ENCODE data around the gene SPRN.

SPRN gene

DNA sequence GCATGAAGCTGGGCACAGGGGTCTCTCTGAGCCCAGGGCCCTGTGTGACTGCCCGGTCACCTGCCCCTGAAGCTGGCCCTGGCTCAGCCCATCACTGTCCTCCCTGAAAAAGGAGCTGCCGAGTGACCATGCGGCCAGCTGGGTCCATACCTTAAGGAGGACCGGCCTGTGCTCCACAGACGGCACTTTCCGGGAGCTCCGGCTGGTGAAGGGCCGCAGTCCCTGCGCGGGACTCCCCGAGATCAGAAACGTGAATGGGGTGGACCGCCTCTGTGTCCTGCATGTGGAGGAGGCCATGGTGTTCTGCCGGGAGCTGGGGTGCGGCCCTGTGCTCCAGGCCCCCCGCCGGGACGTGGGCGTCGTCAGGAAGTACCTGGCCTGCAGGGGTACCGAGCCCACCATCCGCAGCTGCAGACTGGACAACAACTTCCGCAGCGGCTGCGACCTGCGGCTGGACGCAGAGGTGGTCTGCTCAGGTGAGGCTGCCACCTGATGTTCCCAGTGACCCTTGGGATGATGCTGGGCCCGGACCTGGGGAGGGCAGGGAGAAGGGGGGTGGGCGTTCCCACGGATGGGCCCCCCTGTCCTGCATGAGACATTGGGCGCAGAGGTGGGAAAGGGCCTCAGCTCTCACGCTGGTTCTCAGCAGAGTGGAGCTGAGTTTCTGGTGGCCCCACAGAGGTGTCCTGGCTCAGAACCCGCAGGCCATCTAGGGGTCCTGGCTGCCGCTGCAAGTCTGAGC is 32.8 kb upstream of the SPRN start:
- FAIRE-seq (no peak), DNase-seq (ENCODE audit: insufficient read length, low spot score) (no peak)

DNA sequence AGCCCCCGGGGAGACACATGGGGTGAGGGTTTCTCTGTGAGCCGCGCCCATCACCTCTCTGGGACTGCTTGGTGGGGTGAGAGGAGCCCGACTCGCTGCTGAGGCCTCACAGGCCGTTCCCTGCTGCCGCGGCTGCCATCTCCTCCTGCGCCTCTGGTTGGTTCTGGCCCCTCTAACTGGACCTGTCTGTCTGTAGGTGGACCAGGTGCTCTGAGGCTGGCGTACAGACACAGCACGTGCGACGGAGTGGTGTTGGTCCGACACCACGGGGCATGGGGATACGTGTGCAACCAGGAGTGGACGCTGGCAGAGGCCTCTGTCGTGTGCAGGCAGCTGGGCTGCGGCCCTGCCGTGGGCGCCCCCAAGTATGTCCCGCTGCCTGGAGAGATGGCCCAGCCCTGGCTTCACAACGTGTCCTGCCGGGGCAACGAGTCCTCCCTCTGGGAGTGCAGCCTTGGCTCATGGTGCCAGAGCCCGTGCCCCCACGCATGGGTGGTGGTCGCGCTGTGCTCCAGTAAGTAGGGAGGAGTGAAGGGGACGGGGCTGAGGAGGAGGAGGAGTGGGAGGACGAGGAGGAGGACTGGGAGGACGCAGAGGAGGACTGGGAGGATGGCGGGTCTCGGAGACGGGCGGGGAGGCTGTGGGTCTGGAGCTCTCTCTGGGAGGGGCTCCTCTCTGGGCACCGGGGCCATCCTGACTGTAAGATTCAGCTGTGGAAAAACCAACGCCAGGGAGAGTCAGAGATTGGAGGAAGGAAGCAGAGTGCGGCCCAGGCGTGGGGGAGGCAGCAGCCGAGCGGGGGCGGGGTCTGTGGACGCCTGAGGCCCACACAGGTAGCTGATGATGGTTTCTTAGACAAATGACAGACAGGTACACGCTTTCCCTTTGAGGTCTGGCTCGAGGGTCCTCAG is 31.9 kb upstream of the SPRN start:
- FAIRE-seq (no peak), DNase-seq (ENCODE audit: insufficient read length, low spot score) (no peak)

DNA sequence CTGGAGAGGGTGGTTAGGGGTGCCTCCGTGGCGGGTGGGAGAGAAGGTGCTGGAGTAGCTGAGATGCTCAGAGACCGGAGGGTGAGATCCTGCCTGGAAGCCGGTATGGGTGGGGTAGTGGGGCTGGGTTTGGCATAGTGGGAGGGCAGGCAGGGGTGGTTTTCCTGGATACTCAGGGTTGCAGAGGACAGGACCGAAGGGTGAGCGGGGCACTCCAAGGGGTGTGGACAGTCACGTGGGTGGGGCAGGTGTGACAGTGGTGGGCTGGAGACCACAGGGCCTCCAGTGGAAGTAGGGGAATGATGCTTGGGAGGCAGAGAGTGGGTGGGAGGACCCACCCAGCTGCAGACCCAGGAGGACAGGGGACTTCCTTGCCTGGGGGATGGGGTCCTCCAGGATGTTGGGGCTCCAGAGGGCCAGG is 31.2 kb upstream of the SPRN start:
- DNase-seq (ENCODE audit: insufficient read length, low spot score) (no peak), FAIRE-seq (no peak)

DNA sequence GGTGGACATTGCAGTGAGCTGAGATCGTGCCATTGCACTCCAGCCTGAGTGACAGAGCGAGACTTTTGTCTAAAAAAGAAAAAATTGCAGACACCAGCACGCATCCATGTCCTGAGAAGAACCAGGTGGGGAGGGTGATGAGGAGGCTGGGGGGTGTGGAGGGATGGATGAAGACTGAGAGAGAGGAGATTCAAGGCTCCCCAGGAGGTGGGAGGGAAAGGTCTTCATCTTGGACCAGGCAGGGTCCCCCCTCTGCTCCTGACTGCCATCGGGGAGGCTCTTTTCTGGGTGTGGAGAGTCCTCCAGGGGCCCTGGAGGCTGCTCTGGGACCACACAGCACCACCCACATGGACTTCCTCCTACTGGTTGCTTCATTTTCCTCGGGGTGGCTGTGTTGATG is 30.8 kb upstream of the SPRN start:
- FAIRE-seq (no peak), DNase-seq (ENCODE audit: insufficient read length, low spot score) (no peak)

DNA sequence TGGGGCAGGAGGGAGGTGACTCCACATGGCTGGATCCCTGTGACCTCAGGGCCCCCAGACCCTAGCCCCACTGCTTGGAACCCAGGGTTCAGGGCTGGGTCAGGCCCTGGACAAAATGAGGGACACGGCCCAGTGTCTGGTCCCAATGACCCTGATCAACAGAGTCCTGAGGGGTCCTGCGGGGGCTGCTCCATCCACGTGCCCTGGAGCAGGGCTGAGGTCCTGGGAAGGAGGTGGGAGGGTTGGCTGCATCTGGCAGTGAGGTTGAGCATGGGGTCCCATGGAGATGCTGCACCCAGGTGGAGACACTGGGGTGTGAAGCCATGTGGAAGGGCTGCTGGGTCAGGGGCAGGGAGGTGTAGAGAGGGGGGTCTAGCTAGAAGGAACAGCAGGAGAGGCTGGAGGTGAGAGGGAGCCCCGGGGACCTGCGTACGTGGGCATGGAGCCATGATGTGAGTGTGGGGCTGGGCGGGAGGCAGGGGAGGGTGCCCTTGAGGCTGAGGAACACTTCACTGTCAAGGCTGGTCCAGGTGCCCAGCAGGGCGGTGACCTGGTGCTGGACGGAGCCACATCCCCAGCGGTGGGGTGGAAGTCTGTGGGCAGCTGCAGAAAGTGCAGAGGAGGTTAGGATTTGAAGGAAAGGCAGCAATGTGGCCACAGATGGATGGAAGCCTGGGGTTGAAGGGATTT is 29.9 kb upstream of the SPRN start:
- DNase-seq (ENCODE audit: insufficient read length, low spot score) (no peak), FAIRE-seq (no peak)

DNA sequence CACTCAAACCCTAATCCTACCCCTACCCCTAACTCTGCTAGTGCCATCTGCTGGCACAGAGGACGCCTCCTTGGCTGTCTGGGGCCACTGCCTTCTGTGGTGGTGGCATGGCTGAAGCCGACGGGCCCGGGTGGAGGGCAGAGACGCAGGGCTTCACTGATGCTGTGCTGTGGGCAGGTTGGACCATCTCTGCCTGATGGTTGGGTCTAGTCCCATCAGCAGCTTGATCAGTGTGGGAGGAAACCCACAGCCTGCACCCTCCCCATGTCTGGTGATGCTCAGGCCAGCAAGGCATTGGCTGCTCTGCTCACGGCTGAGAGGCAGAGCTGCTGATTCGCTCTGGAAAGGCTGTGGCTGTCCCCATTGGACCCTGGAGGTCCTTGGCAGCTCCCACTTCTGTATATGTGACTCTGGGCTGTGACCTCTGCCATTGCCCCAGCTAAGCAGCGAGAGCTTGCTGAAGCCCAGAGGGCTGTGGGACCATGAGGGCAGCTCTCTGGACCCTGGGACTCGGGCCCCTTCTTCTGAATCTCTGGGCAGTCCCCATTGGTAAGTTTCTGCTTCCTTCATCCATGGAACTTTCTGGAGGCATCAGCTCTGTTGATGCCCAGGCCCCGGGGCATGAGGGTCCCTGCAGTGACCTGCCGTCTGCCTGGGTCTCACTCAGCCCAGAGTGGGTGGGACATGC is 29.2 kb upstream of the SPRN start, which contains the start of gene SCART1:
SCART1 (plus strand) TSS at position 430 of the 688 bp plus-strand sequence; CDS start at position 483, 53 bp downstream.
- DNase-seq (ENCODE audit: insufficient read length, low spot score) (no peak), FAIRE-seq (no peak)

DNA sequence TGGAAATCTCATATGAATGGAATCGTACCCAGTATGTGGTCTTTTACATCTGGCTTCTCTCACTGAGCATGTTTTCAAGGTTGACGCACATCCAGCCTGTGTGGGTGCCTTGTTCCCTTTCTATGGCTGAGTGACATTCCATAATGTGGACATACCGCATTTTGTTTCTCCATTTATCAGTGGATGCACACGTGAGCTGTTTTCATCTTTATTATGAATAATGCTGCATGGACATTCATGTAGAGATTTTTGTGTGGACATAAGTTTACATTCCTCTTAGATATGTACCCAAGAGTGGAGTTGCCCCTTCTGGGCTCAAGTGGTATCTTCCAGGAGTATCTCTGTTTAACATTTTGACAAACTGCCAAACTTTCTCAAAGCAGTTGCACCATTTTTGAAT is 28.0 kb upstream of the SPRN start:
- DNase-seq (ENCODE audit: insufficient read length, low spot score) = no peak
- no peak for FAIRE-seq

DNA sequence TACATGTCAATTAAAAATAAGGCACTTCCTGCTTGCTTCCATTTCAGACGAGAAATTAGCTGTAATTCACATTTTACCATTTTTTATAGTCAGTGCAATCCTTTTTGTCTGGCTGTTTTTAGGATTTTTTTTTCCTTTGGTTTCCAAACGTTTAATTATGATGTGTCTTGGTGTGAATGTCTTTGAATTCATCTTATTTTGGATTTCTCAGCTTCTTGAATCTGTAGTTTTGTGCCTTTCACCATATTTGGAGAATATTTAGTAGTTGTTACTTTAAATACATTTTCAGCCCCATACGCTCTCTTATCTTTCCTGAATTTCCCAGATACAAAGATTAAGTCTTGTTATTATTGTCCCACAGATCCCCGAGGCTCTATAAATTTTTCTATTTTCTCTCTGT is 26.9 kb upstream of the SPRN start:
- no peak for FAIRE-seq
- DNase-seq (ENCODE audit: insufficient read length, low spot score) = no peak

DNA sequence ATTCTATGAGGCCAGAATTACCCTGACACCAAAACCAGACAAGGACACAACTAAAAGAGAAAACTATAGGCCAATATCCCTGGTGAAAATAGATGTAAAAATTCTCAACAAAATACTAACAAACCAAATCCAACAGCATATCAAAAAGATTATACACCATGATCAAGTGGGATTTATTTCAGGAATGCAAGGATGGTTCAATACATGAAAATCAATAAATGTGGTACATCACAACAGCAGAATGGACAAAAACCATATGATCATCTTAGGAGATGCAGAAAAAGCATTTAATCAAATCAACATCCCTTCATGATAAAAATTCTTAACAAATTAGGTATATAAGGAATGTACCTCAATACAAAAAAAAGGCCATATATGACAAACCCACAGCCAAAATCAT is 23.7 kb upstream of the SPRN start:
- FAIRE-seq = no peak

DNA sequence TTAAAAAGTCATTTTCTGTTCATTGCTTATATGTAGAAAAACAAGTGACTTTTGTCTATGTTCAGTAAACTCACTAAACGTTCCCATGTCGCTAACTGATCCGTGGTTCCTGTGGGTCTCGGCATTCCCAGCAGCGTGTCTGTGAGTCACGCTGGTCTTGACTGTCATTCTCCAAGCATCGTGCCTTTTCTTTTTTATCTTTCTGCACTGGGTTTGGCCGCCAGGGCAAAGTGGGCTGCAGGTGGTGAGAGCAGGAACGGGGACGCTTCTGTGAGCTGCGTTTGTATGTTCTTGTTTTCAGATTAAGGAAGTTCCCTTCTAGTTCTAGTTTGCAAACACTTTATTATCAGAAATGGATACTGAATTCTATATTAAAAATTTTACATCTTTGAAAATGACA is 22.6 kb upstream of the SPRN start:
- DNase-seq (ENCODE audit: insufficient read length, low spot score) = peak; percentile 16
- FAIRE-seq = no peak

More for the DNA sequence above, 23.7 kb upstream of the SPRN start:
- DNase-seq (ENCODE audit: insufficient read length, low spot score) = no peak

DNA sequence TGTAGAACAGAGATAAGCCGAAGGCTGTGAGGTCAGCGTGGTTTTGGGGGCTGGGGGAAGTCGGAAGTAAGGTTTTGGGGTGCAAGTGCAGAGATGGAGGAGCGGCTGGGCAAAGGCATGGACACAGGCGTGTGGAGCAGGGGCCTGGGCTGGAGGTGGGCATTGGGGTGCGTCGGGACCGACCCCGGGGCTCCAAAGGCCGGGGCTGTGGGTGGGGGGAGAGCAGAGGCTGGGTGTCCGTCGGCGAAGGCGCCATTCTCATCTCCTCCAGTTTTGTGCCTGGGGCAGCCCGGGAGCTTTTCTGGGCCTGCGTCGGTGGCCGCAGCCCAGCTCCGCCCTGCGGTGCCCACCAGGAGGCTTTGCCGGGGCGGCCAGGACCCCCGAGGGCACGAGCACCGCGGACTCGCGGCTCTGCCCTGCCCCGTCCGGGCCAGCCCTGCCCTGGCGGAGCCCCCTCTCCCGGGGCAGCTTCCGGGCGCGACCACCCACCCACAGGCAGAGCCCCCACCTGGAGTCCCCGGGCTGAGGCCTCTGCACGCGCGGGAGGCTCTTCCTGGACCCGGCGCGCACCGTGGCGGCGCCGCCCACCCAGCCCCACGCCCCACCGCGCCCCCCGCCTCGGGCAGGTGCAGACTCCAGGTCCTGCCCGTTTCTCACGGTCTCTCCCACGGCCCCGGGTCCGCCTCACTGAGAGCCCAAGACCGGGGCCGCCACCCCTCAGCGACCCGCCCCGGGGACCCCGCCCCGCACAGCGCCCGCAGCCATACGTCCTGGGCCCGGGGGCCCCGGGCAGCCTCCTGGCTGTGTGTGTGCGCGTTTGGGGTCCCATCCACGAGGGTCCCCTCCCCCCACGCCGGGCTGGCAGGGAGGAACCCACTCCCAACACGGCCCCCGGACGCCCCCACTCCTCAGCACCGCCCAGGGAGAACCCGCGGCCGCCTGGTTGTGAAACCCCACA is 21.6 kb upstream of the SPRN start:
- FAIRE-seq (no peak), DNase-seq (ENCODE audit: insufficient read length, low spot score) (peak; percentile 4)

DNA sequence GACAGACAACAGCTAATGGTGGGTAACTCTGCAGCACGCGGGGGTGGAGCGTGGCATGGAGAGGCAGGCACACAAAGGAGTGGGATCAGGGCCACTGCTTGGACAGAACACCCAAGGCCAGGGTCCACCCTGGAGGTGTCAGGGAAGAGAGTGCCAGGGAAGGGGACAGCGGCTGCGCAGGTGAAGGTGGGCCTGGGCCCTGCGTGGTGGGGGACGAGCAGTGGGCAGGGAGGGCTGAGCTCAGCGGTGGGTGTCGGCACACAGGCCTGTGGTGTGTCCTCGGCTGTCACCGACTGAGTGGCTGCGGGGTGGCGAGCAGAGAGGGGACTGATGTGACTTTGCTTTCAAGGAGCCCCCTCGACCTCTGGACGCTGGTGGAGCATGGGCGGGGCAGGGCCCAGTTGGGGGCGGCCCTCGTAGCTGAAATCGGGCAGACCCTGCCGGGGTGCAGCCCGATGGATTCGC is 20.9 kb upstream of the SPRN start:
- DNase-seq (ENCODE audit: insufficient read length, low spot score) (peak; percentile 2), FAIRE-seq (no peak)

DNA sequence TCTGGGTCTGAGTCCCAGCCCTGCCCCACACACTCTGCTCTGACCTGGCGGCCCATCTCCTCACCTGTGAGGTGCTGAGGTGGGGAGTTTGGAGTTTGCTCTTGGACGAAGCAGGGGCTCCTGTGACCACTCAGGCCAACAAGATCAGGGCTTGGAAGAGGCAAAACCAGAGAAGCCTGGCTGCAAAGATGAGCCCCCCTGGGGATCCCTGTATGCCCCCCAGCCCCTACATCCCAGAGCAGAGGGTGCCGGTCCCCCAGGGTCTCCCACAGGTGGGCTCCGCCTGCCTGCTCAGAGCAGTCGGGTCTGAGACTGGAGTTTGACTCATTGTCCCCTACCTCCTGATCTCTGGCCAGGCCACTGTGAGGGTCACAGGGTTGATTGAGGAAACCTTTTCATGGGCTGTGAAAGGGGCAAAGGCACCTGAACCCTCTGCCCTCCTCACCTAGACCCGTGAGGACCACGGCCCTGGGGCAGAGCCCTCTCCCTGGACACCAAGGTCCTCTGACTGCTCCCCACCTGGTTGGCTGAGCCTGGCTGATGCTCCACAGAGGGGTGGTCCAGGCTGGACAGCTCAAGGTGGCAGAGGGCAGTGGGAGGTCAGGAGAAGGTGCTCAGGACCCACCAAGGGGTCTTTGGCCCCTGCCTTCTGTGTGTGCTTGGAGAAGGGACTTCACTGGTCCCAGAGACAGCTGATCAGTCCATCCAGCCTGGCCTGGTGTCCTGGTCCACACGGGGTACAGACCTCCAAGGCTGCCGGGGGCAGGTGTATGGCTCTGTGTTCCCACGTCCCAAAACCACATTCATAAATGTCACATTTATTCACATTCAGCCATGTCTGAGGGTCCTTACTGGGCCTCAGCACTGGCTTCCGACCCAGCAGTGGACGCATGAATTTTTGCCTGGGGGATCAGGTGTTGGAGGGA is 20.2 kb upstream of the SPRN start:
- no peak for FAIRE-seq

DNA sequence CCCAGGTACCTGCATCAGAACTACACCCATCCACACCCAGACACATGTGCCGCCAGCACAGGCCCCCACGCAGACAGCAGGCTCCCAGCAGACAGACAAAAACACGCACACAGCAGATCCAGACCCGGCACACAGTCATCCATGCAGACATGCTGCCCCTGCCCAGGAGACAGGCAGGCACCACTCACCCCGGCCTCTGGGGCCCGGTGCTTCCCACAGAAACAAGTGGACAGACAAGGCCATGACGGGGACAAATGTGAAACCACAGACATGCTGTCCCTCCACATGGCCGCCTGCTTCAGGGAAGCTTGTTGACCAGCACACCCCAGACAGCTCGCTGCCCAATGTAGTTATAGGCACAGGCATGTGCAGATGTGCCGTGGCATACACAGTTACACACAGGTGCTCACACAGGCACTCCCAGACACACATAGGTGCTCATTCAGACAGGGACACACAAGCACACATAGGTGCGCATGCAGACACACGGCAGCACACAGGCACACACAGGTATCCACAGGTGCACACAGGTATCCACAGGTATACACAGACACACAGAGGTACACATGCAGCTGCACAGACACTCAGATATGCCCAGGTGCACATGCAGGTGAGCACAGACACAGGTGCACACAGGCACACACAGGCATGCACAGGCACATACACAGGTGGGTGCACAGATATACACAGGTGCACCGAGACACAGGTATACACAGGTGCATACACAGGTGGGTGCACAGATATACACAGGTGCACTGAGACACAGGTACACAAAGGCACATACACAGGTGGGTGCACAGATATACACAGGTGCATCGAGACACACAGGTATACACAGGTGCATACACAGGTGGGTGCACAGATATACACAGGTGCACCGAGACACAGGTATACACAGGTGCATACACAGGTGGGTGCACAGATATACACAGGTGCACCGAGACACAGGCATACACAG is 18.8 kb upstream of the SPRN start:
- FAIRE-seq = no peak
- DNase-seq (ENCODE audit: insufficient read length, low spot score) = no peak

More for the DNA sequence above, 20.2 kb upstream of the SPRN start:
- DNase-seq (ENCODE audit: insufficient read length, low spot score) = no peak

DNA sequence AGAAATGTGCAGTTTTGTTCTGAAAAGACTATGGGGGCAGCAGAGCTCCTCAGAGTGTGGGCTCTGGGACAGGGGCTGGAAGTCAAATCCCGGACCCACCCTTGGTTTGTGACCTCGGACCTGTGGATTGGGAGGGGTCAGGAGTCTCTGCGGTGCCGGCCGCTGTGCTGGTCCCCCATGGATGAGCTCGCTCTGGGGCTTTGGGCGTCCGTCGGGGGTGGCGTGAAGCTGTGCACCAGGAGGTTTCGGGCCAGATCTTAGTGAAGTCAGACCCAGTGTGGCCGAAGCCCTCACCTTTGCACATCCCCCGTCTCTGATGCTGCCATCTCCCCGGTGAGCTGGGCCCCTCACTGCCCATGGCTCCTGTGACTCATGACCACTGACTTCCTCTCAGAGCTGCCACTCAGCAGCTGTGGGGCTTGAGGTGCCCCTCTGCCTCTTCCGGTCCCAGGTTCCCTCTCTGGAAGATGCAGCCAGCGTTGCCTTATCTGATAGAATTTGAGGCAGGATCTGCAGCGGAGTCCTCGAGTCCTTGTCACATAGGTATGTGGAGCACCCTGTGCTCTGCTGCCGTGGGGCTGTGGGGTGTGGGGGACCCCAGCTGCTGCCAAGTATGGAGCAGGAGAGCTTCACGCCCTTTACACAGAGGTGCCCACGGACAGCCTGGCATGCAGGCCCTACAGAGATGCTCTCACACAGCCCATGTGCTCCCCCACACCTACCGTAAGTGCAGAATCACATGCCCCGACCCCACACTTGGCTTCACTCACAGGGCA is 18.0 kb upstream of the SPRN start:
- DNase-seq (ENCODE audit: insufficient read length, low spot score) (no peak), FAIRE-seq (no peak)

DNA sequence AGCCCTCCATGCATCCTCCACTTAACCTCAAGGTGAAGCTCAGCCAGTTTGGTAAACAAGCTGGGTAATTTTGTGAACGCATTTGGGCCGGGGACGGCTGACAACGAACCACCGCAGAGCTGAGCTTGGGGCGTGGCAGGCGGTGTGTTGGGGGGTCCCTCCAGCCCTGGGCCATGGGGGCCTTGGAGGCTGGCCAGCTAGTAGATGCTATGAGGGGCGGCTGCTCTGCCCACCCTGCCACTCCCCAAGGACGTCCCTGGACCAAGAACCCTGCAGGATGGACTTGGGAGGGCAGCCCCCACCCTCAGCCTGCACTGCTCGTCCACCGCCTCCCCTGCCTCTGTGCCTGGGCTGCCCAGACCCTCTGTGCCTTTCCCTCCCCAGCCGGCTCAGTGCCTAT is 17.4 kb upstream of the SPRN start:
- FAIRE-seq = no peak
- DNase-seq (ENCODE audit: insufficient read length, low spot score) = no peak
